GM23338 (cell line): ENCODE measurements around the gene MDGA2. TPM values are rescaled to one million over a fixed set of nuclear protein-coding genes. Genes with fewer than 3 reads are reported as not detected.

Source experiments
- ATAC-seq: fragments of 200-7000 bp; cut with Tn5 transposase; 3 replicates; pipeline ENCODE4 v1.9.1; 2020
- DNase-seq: peaks from one replicate; pipeline ENCODE4 v3.0.0-alpha.2; 2015; ENCODE audit warnings: low spot score
- H2AFZ ChIP-seq: fragments of 200-600 bp; sonication (generic); 2 replicates; pipeline ENCODE4 v1.8.0; 2016; ENCODE audit warnings: antibody characterized with exemption, mild to moderate bottlenecking, moderate library complexity
- H3F3A ChIP-seq: fragments of 200-600 bp; sonication (generic); replicated peaks from 2 replicates; pipeline ENCODE4 v1.8.0; 2017; ENCODE audit warnings: antibody characterized with exemption, mixed run types, low read depth
- H3K27ac ChIP-seq: fragments of 200-600 bp; sonication (generic); 2 replicates; pipeline ENCODE4 v1.6.1; 2016; ENCODE audit warnings: low read depth
- H3K27me3 ChIP-seq: fragments of 200-600 bp; sonication (generic); 2 replicates; pipeline ENCODE4 v1.8.0; 2016; ENCODE audit warnings: mild to moderate bottlenecking, mixed run types, moderate library complexity; ENCODE audit not compliant: insufficient read depth
- H3K36me3 ChIP-seq: fragments of 200-600 bp; sonication (generic); 2 replicates; pipeline ENCODE4 v1.8.0; 2016; ENCODE audit warnings: mild to moderate bottlenecking; ENCODE audit not compliant: insufficient read depth
- H3K4me1 ChIP-seq: fragments of 200-600 bp; sonication (generic); 2 replicates; pipeline ENCODE4 v1.8.0; 2016; ENCODE audit warnings: mild to moderate bottlenecking, moderate library complexity; ENCODE audit not compliant: insufficient read depth
- H3K4me2 ChIP-seq: fragments of 200-600 bp; sonication (generic); 2 replicates; pipeline ENCODE4 v1.7.1; 2017; ENCODE audit warnings: mixed run types
- H3K4me3 ChIP-seq: fragments of 200-600 bp; sonication (generic); 2 replicates; pipeline ENCODE4 v1.6.1; 2016; ENCODE audit warnings: mixed run types
- H3K79me2 ChIP-seq: fragments of 200-600 bp; sonication (generic); replicated peaks from 2 replicates; pipeline ENCODE4 v1.8.0; 2017; ENCODE audit warnings: mild to moderate bottlenecking; ENCODE audit not compliant: insufficient read depth
- H3K9me2 ChIP-seq: fragments of 200-600 bp; sonication (generic); 2 replicates; pipeline ENCODE4 v1.8.0; 2017; ENCODE audit not compliant: insufficient read depth
- H4K20me1 ChIP-seq: fragments of 200-600 bp; sonication (generic); replicated peaks from 2 replicates; pipeline ENCODE4 v1.8.0; 2017; ENCODE audit warnings: mild to moderate bottlenecking; ENCODE audit not compliant: insufficient read depth
- H3K27ac Mint-ChIP-seq: 2 replicates; pipeline ENCODE4 v1.8.0; 2020; ENCODE audit warnings: inconsistent platforms, mild to moderate bottlenecking, moderate library complexity, mixed read lengths
- H3K27me3 Mint-ChIP-seq: 3 replicates; pipeline ENCODE4 v1.8.0; 2022; ENCODE audit warnings: low read depth, mild to moderate bottlenecking, moderate library complexity, mixed read lengths, inconsistent platforms; ENCODE audit not compliant: insufficient read depth, poor library complexity
- H3K36me3 Mint-ChIP-seq: 3 replicates; pipeline ENCODE4 v1.8.0; 2021; ENCODE audit warnings: low read depth, mild to moderate bottlenecking, inconsistent platforms, moderate library complexity, mixed read lengths
- H3K4me1 Mint-ChIP-seq: 3 replicates; pipeline ENCODE4 v1.8.0; 2020; ENCODE audit warnings: mild to moderate bottlenecking, inconsistent platforms, mixed read lengths
- H3K4me3 Mint-ChIP-seq: 3 replicates; pipeline ENCODE4 v1.8.0; 2021; ENCODE audit warnings: moderate library complexity, mild to moderate bottlenecking, inconsistent platforms, mixed read lengths
- H3K9me3 Mint-ChIP-seq: 3 replicates; pipeline ENCODE4 v1.8.0; 2020; ENCODE audit warnings: moderate library complexity, mild to moderate bottlenecking, inconsistent platforms, mixed read lengths
- CREB1 ChIP-seq: fragments of 250-450 bp; sonication (Bioruptor Pico); IDR thresholded peaks from 2 replicates; pipeline ENCODE4 v1.5.0; 2020; ENCODE audit warnings: low read depth, mild to moderate bottlenecking, moderate library complexity
- EZH2 ChIP-seq: fragments of 200-600 bp; sonication (generic); IDR thresholded peaks from one replicate; pipeline ENCODE4 v1.8.0; 2017; ENCODE audit warnings: antibody characterized with exemption, mild to moderate bottlenecking, low read depth; ENCODE audit not compliant: unreplicated experiment
- EZH2phosphoT487 ChIP-seq: fragments of 200-600 bp; sonication (generic); IDR thresholded peaks from one replicate; pipeline ENCODE4 v1.8.1; 2018; ENCODE audit warnings: antibody characterized with exemption; ENCODE audit not compliant: unreplicated experiment
- JUNB ChIP-seq: IDR thresholded peaks from one replicate; pipeline ENCODE4 v1.6.1; 2016; ENCODE audit warnings: antibody characterized with exemption; ENCODE audit not compliant: unreplicated experiment
- NANOG ChIP-seq: IDR thresholded peaks from 2 replicates; pipeline ENCODE4 v1.6.1; 2016; ENCODE audit warnings: antibody characterized with exemption, borderline replicate concordance
- POLR2AphosphoS5 ChIP-seq: IDR thresholded peaks from 2 replicates; pipeline ENCODE4 v1.6.1; 2016; ENCODE audit warnings: antibody characterized with exemption, low read depth
- STAT1 ChIP-seq: IDR thresholded peaks from one replicate; pipeline ENCODE4 v1.6.1; 2016; ENCODE audit warnings: antibody characterized with exemption; ENCODE audit not compliant: unreplicated experiment
- ZNF114 ChIP-seq: fragments of 250-450 bp; sonication (Bioruptor Pico); IDR thresholded peaks from 2 replicates; pipeline ENCODE4 v1.5.0; 2020; ENCODE audit warnings: mild to moderate bottlenecking, moderate library complexity
- ZNF331 ChIP-seq: fragments of 250-450 bp; sonication (Bioruptor Pico); IDR thresholded peaks from 2 replicates; pipeline ENCODE4 v1.5.0; 2020; ENCODE audit warnings: low read depth, mild to moderate bottlenecking, moderate library complexity
- polyA plus RNA-seq: library from polyadenylated mRNA; unstranded; fragments of >200 nt; fragmentation: Nextera tagmentation; extraction: Ambion mirVana; gene quantifications from 2 replicates; pipeline ENCODE4 v1.2.1, GENCODE V29; 2016
- total RNA-seq: library from RNA; depleted of rRNA; stranded (reverse); fragments of >200 nt; shearing (Covaris generic); gene quantifications from 2 replicates; pipeline ENCODE4 v1.2.3, GENCODE V29; 2014
- TF ChIP-seq, protein P1 (sequence below): fragments of 250-450 bp; sonication (Bioruptor Pico); IDR thresholded peaks from 2 replicates; pipeline ENCODE4 v1.5.0; 2020; ENCODE audit warnings: mild to moderate bottlenecking, moderate library complexity
- TF ChIP-seq, protein P2 (sequence below): IDR thresholded peaks from one replicate; pipeline ENCODE4 v1.6.1; 2018; ENCODE audit warnings: antibody characterized with exemption; ENCODE audit not compliant: unreplicated experiment
- TF ChIP-seq, protein P3 (sequence below): IDR thresholded peaks from 2 replicates; pipeline ENCODE4 v1.6.1; 2016; ENCODE audit warnings: antibody characterized with exemption

The MDGA2 gene
- total and polyA plus RNA-seq, 2 experiments from 2014 or later: 0.68 to 1.7 TPM

DNA sequence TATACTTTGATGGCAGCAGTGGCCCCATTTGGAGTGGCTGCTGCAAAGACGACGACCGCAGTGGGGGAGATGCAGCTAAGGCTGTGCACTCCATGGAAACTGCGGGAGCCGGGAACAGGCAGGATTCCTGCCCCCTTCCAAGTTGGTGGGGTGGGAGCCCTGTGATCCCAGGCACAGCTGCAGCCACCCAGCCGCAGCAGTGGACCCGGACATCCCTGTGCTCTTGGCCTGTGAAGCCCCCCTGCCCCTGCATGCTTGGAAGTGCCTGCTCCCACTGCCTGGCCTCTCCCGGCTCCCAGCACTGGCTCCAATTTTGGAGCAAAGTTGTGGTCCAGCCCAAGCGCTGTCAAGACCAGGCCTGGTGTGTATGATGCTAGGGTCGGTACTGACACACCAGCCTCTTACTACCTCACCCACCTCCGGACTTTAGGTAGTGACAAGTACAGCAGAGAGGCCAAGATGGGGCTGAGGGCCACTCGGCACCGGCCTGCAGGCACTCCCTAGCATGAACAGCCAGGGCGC, 521.1 kb downstream of the MDGA2 start:
- H3K36me3 Mint-ChIP-seq: no peaks in the 10 kb centered on the region
- no peaks in the 10 kb centered on the region; the same call in 2 of the 3 replicates for H3K9me3 Mint-ChIP-seq
- H3K4me3 Mint-ChIP-seq: no peak overlapping the region

DNA sequence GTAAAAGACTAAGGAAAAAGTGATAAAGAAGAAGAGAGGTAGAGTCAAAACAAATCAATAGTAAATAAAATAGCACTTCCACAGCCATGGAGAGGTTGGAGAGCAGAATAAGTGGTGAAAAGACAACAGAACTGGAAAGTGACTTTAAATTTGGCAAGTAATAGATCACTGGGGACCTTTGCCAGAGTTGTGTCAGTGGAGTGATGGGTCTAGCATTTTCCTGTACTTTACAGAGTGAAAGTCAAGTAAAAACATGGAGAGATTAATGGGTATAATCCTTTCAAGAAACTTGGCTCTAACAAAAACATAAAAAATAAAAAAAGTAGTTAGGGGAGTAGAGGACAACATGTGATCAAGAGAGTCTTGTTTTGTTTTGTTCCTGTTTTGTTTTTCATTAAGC, 521.7 kb downstream of the MDGA2 start:
- Histone ChIP-seq H3K4me1 (no peaks in the 10 kb centered on the region), H3K27me3 (no peaks in the 10 kb centered on the region), H3K9me2 (0 out of 2 replicates have a peak, but pooled peaks cover 8% of the 10 kb centered on the region), H3K4me3 (no peak overlapping the region), H2AFZ (peak overlapping the region; percentile 43; the same call in 1 of the 2 replicates), H3K27ac (no peak overlapping the region), H4K20me1 (no peaks in the 10 kb centered on the region), H3K4me2 (no peak overlapping the region), H3F3A (no peaks in the 10 kb centered on the region), H3K36me3 (no peaks in the 10 kb centered on the region), H3K79me2 (no peaks in the 10 kb centered on the region)
- DNase-seq: no peak
- ATAC-seq: no peak
- Mint-ChIP-seq H3K36me3 (no peaks in the 10 kb centered on the region), H3K27ac (no peak overlapping the region), H3K9me3 (no peaks in the 10 kb centered on the region; the same call in 2 of the 3 replicates), H3K4me1 (no peaks in the 10 kb centered on the region), H3K4me3 (no peak overlapping the region), H3K27me3 (peaks cover 2% of the 10 kb centered on the region)
- no peak for TF ChIP-seq EZH2phosphoT487
- TF ChIP-seq EZH2: no peak
- TF ChIP-seq, protein P1, sequence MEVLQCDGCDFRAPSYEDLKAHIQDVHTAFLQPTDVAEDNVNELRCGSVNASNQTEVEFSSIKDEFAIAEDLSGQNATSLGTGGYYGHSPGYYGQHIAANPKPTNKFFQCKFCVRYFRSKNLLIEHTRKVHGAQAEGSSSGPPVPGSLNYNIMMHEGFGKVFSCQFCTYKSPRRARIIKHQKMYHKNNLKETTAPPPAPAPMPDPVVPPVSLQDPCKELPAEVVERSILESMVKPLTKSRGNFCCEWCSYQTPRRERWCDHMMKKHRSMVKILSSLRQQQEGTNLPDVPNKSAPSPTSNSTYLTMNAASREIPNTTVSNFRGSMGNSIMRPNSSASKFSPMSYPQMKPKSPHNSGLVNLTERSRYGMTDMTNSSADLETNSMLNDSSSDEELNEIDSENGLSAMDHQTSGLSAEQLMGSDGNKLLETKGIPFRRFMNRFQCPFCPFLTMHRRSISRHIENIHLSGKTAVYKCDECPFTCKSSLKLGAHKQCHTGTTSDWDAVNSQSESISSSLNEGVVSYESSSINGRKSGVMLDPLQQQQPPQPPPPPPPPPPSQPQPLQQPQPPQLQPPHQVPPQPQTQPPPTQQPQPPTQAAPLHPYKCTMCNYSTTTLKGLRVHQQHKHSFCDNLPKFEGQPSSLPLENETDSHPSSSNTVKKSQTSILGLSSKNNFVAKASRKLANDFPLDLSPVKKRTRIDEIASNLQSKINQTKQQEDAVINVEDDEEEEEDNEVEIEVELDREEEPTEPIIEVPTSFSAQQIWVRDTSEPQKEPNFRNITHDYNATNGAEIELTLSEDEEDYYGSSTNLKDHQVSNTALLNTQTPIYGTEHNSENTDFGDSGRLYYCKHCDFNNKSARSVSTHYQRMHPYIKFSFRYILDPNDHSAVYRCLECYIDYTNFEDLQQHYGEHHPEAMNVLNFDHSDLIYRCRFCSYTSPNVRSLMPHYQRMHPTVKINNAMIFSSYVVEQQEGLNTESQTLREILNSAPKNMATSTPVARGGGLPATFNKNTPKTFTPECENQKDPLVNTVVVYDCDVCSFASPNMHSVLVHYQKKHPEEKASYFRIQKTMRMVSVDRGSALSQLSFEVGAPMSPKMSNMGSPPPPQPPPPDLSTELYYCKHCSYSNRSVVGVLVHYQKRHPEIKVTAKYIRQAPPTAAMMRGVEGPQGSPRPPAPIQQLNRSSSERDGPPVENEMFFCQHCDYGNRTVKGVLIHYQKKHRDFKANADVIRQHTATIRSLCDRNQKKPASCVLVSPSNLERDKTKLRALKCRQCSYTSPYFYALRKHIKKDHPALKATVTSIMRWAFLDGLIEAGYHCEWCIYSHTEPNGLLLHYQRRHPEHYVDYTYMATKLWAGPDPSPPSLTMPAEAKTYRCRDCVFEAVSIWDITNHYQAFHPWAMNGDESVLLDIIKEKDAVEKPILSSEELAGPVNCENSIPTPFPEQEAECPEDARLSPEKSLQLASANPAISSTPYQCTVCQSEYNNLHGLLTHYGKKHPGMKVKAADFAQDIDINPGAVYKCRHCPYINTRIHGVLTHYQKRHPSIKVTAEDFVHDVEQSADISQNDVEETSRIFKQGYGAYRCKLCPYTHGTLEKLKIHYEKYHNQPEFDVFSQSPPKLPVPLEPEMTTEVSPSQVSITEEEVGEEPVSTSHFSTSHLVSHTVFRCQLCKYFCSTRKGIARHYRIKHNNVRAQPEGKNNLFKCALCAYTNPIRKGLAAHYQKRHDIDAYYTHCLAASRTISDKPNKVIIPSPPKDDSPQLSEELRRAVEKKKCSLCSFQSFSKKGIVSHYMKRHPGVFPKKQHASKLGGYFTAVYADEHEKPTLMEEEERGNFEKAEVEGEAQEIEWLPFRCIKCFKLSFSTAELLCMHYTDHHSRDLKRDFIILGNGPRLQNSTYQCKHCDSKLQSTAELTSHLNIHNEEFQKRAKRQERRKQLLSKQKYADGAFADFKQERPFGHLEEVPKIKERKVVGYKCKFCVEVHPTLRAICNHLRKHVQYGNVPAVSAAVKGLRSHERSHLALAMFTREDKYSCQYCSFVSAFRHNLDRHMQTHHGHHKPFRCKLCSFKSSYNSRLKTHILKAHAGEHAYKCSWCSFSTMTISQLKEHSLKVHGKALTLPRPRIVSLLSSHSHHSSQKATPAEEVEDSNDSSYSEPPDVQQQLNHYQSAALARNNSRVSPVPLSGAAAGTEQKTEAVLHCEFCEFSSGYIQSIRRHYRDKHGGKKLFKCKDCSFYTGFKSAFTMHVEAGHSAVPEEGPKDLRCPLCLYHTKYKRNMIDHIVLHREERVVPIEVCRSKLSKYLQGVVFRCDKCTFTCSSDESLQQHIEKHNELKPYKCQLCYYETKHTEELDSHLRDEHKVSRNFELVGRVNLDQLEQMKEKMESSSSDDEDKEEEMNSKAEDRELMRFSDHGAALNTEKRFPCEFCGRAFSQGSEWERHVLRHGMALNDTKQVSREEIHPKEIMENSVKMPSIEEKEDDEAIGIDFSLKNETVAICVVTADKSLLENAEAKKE (CRISPR knock-in tag): no peak
- no peak for TF ChIP-seq STAT1
- no peak for TF ChIP-seq ZNF331 (CRISPR knock-in tag)
- no peak for TF ChIP-seq JUNB
- TF ChIP-seq POLR2AphosphoS5: no peak
- no peak for TF ChIP-seq CREB1 (CRISPR knock-in tag)
- TF ChIP-seq, protein P2, sequence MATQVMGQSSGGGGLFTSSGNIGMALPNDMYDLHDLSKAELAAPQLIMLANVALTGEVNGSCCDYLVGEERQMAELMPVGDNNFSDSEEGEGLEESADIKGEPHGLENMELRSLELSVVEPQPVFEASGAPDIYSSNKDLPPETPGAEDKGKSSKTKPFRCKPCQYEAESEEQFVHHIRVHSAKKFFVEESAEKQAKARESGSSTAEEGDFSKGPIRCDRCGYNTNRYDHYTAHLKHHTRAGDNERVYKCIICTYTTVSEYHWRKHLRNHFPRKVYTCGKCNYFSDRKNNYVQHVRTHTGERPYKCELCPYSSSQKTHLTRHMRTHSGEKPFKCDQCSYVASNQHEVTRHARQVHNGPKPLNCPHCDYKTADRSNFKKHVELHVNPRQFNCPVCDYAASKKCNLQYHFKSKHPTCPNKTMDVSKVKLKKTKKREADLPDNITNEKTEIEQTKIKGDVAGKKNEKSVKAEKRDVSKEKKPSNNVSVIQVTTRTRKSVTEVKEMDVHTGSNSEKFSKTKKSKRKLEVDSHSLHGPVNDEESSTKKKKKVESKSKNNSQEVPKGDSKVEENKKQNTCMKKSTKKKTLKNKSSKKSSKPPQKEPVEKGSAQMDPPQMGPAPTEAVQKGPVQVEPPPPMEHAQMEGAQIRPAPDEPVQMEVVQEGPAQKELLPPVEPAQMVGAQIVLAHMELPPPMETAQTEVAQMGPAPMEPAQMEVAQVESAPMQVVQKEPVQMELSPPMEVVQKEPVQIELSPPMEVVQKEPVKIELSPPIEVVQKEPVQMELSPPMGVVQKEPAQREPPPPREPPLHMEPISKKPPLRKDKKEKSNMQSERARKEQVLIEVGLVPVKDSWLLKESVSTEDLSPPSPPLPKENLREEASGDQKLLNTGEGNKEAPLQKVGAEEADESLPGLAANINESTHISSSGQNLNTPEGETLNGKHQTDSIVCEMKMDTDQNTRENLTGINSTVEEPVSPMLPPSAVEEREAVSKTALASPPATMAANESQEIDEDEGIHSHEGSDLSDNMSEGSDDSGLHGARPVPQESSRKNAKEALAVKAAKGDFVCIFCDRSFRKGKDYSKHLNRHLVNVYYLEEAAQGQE: no peak
- TF ChIP-seq NANOG: no peak
- TF ChIP-seq ZNF114: no peak
- TF ChIP-seq, protein P3, sequence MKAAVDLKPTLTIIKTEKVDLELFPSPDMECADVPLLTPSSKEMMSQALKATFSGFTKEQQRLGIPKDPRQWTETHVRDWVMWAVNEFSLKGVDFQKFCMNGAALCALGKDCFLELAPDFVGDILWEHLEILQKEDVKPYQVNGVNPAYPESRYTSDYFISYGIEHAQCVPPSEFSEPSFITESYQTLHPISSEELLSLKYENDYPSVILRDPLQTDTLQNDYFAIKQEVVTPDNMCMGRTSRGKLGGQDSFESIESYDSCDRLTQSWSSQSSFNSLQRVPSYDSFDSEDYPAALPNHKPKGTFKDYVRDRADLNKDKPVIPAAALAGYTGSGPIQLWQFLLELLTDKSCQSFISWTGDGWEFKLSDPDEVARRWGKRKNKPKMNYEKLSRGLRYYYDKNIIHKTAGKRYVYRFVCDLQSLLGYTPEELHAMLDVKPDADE: no peak

More for the DNA sequence above, 521.1 kb downstream of the MDGA2 start:
- Histone ChIP-seq H2AFZ (no peak overlapping the region; the same call in 1 of the 2 replicates), H3K36me3 (no peaks in the 10 kb centered on the region), H3K4me3 (no peak overlapping the region), H3K4me1 (no peaks in the 10 kb centered on the region), H3K79me2 (no peaks in the 10 kb centered on the region), H3K4me2 (no peak overlapping the region), H3F3A (no peaks in the 10 kb centered on the region), H4K20me1 (no peaks in the 10 kb centered on the region), H3K27me3 (no peaks in the 10 kb centered on the region), H3K9me2 (0 out of 2 replicates have a peak, but pooled peaks cover 8% of the 10 kb centered on the region), H3K27ac (no peak overlapping the region)
- Mint-ChIP-seq H3K27ac (no peak overlapping the region), H3K27me3 (peaks cover 2% of the 10 kb centered on the region), H3K4me1 (no peaks in the 10 kb centered on the region)
- TF ChIP-seq STAT1: no peak
- no peak for DNase-seq
- ATAC-seq: no peak
